ENCODE results near the gene RBPMS2. TPM values are rescaled to one million over a fixed set of nuclear protein-coding genes. Genes with fewer than 3 reads are reported as not detected.
"Not testable (repeated sequence)": the region's sequence is repeated elsewhere in the genome, so short reads cannot be mapped to it uniquely, and the experiment has no call there.

Gene RBPMS2
- polyA plus RNA-seq, 1 experiment, result 0.67 TPM

DNA sequence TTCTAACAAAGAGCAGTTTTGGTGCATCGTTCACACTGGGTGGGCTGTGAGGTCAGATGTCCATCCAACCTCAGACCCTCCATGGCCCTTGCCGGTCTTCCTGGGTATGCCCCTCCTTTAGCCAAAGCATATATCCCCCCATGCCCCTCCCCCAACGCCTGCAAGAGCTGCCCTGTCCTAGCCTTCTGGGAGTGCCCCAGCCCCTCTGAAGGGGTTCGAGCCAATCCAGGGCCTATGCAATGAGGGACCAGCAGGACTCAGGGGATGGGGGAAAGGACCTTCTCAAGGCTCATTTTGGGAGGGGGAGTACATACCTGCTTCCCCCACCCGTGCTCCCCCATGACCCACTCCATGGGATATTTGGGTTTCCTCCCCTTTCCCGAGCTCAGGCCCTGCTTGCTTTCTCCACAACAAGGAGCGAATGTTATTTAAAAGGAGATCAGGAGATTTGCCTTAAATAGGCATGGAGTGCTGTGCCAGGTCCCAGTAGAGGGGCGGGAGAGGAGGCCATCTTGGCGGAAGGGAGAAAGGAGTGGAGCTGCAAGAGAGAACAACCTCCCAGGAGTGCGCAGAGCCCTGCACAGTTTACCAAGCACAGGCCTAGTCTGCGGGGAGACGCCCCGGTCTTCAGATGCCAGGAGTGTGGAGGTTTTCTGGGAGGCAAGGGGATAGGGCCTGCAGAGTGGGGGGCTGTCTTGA lies 31.8 kb upstream of the RBPMS2 start:
- ChIA-PET CTCF (interaction anchor here (1.9 to 21.1 kb wide), 2 partner anchors 12 to 68 kb away, joined by 8 to 416 read pairs; no protein-coding TSS in a partner anchor), POLR2A (no interaction called here)
- H3K27me3 ChIP-seq (ENCODE audit: control insufficient read depth, insufficient read depth, low read length), result peaks cover 1% of the 10 kb centered on the region; the same call in 1 of the 2 replicates
- no peaks in the 10 kb centered on the region for H3K36me3 ChIP-seq (ENCODE audit: control insufficient read depth, insufficient read depth, low read length)
- H3K4me3 ChIP-seq (ENCODE audit: low read depth, low read length), result no peak overlapping the region
- TF ChIP-seq, protein P1, sequence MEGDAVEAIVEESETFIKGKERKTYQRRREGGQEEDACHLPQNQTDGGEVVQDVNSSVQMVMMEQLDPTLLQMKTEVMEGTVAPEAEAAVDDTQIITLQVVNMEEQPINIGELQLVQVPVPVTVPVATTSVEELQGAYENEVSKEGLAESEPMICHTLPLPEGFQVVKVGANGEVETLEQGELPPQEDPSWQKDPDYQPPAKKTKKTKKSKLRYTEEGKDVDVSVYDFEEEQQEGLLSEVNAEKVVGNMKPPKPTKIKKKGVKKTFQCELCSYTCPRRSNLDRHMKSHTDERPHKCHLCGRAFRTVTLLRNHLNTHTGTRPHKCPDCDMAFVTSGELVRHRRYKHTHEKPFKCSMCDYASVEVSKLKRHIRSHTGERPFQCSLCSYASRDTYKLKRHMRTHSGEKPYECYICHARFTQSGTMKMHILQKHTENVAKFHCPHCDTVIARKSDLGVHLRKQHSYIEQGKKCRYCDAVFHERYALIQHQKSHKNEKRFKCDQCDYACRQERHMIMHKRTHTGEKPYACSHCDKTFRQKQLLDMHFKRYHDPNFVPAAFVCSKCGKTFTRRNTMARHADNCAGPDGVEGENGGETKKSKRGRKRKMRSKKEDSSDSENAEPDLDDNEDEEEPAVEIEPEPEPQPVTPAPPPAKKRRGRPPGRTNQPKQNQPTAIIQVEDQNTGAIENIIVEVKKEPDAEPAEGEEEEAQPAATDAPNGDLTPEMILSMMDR (IDR thresholded peaks at IDR 0.05; ENCODE audit: insufficient read depth, low read depth, low read length), result no peak
- no peak for DNase-seq (ENCODE audit: low read depth)

DNA sequence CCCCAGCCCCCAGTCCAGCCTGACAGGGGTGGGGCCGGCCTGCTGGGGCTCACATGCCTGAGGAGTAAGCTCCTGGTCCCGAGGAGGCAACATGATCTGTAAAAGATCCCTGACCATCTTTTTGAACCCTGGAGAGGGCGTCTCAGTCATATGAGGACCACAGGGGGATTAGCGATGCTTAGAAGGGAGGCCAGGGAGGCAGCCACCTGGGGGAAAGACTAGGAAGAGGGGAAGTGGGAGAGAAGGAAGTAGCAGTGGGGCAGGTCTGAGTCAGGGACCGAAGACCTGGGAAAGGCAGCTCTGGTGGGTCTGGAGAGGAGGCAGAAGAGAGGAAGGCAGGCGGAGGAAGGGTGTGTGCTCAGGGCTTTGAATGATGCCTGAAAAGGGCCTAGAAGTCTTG lies 31.1 kb upstream of the RBPMS2 start:
- ChIA-PET POLR2A (no interaction called here), CTCF (interaction anchor here (0.6 to 21.1 kb wide), 2 partner anchors 68 to 104 kb away, joined by 3 to 416 read pairs; no protein-coding TSS in a partner anchor)
- TF ChIP-seq, protein P1 (IDR thresholded peaks at IDR 0.05; ENCODE audit: insufficient read depth, low read depth, low read length), result no peak
- peaks cover 1% of the 10 kb centered on the region; the same call in 1 of the 2 replicates for H3K27me3 ChIP-seq (ENCODE audit: control insufficient read depth, insufficient read depth, low read length)
- no peak overlapping the region for H3K4me3 ChIP-seq (ENCODE audit: low read depth, low read length)
- no peak for DNase-seq (ENCODE audit: low read depth)
- H3K36me3 ChIP-seq (ENCODE audit: control insufficient read depth, insufficient read depth, low read length), result no peaks in the 10 kb centered on the region

DNA sequence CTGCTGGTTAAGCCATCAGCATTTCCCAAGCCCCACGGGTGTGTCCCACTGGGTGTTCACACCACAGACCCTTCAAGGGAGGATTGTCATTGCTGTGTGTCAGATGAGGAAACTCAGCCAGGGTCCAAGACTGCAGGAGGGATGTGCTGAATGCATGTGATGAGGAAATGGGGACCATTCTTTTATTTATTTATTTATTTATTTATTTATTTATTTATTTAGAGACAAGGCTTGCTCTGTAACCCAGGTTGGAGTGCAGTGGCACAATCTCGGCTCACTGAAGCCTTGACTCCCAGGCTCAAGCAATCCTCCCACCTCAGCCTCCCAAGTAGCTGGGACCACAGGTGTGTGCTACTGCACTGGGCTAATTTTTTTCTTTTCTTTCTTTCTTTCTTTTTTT lies 29.2 kb upstream of the RBPMS2 start:
- CTCF ChIA-PET, result interaction anchor here (0.7 to 21.1 kb wide), 2 partner anchors 15 to 66 kb away, joined by 3 to 416 read pairs; no protein-coding TSS in a partner anchor
- Histone ChIP-seq H3K27me3 (ENCODE audit: control insufficient read depth, insufficient read depth, low read length) (peaks cover 1% of the 10 kb centered on the region; the same call in 1 of the 2 replicates), H3K36me3 (ENCODE audit: control insufficient read depth, insufficient read depth, low read length) (no peaks in the 10 kb centered on the region), H3K4me3 (ENCODE audit: low read depth, low read length) (no peak overlapping the region)
- POLR2A ChIA-PET, result no interaction called here
- DNase-seq (ENCODE audit: low read depth), result no peak
- TF ChIP-seq, protein P1 (IDR thresholded peaks at IDR 0.05; ENCODE audit: insufficient read depth, low read depth, low read length), result no peak

DNA sequence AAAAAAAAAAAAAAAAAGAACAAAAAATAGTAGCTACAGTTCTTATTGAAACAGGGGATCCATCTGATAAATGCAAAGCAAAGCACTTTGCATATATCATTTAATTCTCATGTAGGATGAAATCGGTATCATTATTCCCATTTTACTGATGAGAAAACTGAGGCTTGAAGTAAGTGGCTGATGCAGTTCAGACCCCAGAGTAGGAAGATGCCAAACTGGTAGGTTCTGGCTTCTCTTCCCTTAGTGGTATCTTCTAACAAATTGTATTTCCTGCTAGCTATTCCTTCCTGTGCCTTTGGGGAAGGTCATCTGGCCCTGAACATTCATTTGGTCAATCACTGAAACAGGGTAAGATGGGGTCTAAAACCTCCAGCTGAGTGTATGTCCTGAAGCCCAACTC lies 28.1 kb upstream of the RBPMS2 start:
- H3K4me3 ChIP-seq (ENCODE audit: low read depth, low read length), result no peak overlapping the region
- peaks cover 1% of the 10 kb centered on the region; the same call in 1 of the 2 replicates for H3K27me3 ChIP-seq (ENCODE audit: control insufficient read depth, insufficient read depth, low read length)
- H3K36me3 ChIP-seq (ENCODE audit: control insufficient read depth, insufficient read depth, low read length), result no peaks in the 10 kb centered on the region
- POLR2A ChIA-PET, result no interaction called here
- CTCF ChIA-PET, result interaction anchor here (2.1 to 21.1 kb wide), 2 partner anchors 8 to 65 kb away, joined by 5 to 416 read pairs; no protein-coding TSS in a partner anchor
- DNase-seq (ENCODE audit: low read depth), result no peak
- TF ChIP-seq, protein P1 (IDR thresholded peaks at IDR 0.05; ENCODE audit: insufficient read depth, low read depth, low read length), result no peak

DNA sequence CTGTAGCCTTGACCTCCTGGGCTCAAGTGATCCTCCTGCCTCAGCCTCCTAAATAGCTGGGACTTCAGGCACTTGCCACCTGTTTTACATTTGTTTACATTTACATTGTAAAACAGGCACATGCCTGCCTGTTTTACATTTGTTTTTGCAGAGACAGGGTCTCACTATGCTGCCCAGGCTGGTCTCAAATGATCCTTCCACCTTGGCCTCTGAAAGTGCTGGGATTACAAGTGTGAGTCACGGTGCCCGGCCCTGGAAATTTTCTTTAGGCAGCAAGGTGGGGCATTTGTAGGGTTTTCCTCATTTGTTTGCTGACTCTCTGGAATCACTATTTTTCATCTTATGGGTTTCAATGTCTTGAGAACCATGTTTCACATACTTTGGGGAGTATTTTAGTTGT lies 25.1 kb upstream of the RBPMS2 start:
- no peak for DNase-seq (ENCODE audit: low read depth)
- TF ChIP-seq, protein P1 (IDR thresholded peaks at IDR 0.05; ENCODE audit: insufficient read depth, low read depth, low read length), result no peak
- POLR2A ChIA-PET, result no interaction called here
- H3K4me3 ChIP-seq (ENCODE audit: low read depth, low read length), result no peak overlapping the region
- CTCF ChIA-PET, result interaction anchor here (1.6 to 21.1 kb wide), 3 partner anchors 9 to 62 kb away, joined by 3 to 416 read pairs (median 19); no protein-coding TSS in a partner anchor
- H3K36me3 ChIP-seq (ENCODE audit: control insufficient read depth, insufficient read depth, low read length), result no peaks in the 10 kb centered on the region
- no peaks in the 10 kb centered on the region for H3K27me3 ChIP-seq (ENCODE audit: control insufficient read depth, insufficient read depth, low read length)

DNA sequence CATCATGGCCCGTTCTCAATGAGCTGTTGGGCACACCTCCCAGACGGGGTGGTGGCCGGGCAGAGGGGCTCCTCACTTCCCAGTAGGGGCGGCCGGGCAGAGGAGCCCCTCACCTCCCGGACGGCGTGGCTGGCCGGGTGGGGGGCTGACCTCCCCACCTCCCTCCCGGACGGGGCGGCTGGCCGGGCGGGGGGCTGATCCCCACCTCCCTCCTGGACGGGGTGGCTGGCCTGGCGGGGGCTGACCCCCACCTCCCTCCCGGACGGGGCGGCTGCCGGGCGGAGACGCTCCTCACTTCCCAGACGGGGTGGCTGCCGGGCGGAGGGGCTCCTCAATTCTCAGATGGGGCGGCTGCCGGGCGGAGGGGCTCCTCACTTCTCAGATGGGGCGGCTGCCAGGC lies 23.5 kb upstream of the RBPMS2 start:
- not testable (repeated sequence) for DNase-seq (ENCODE audit: low read depth)

DNA sequence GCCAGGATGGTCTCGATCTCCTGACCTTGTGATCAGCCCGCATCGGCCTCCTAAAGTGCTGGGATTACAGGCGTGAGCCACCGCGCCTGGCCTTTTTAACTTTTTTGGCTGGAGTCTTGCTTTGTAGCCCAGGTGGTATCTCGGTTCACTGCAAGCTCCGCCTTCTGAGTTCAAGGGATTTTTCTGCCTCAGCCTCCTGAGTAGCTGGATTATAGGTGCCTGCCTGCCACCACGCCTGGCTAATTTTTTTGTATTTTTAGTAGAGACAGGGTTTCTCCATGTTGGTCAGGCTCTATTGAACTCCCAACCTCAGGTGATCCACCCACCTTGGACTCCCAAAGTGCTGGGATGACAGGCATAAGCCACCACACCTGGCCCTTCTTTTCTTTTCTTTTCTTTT lies 20.5 kb upstream of the RBPMS2 start:
- H3K27me3 ChIP-seq (ENCODE audit: control insufficient read depth, insufficient read depth, low read length); H3K36me3 ChIP-seq (ENCODE audit: control insufficient read depth, insufficient read depth, low read length); DNase-seq (ENCODE audit: low read depth); H3K4me3 ChIP-seq (ENCODE audit: low read depth, low read length); POLR2A ChIA-PET: not testable (repeated sequence)
- CTCF ChIA-PET, result interaction anchor here (0.6 to 1.5 kb wide), 2 partner anchors 13 to 18 kb away, joined by 3 to 5 read pairs; no protein-coding TSS in a partner anchor

More for the DNA sequence above, 23.5 kb upstream of the RBPMS2 start:
- H3K4me3 ChIP-seq (ENCODE audit: low read depth, low read length); CTCF ChIA-PET; H3K36me3 ChIP-seq (ENCODE audit: control insufficient read depth, insufficient read depth, low read length); POLR2A ChIA-PET; H3K27me3 ChIP-seq (ENCODE audit: control insufficient read depth, insufficient read depth, low read length): not testable (repeated sequence)

DNA sequence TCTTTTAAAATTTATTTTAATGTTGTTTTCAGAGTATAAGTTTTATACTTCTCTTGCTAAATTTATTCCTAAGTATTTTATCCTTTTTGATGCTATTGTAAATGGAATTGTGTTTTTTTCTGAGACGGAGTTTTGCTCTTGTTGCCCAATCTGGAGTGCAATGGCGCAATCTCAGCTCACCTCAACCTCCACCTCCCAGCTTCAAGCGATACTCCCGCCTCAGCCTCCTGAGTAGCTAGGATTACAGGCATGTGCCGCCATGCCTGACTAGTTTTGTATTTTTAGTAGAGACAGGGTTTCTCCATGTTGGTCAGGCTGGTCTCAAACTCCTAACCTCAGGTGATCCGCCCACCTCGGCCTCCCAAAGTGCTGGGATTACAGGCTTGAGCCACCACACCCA lies 19.9 kb upstream of the RBPMS2 start:
- CTCF ChIA-PET, result interaction anchor here (0.6 to 1.5 kb wide), 2 partner anchors 14 to 19 kb away, joined by 3 to 5 read pairs; no protein-coding TSS in a partner anchor
- POLR2A ChIA-PET; H3K4me3 ChIP-seq (ENCODE audit: low read depth, low read length); H3K27me3 ChIP-seq (ENCODE audit: control insufficient read depth, insufficient read depth, low read length); H3K36me3 ChIP-seq (ENCODE audit: control insufficient read depth, insufficient read depth, low read length); DNase-seq (ENCODE audit: low read depth): not testable (repeated sequence)

All from BJ (cell line).